ENCODE measurements around the gene MS4A4A.
"Not testable (repeated sequence)": the region's sequence is repeated elsewhere in the genome, so short reads cannot be mapped to it uniquely, and the experiment has no call there.

Gene MS4A4A

DNA sequence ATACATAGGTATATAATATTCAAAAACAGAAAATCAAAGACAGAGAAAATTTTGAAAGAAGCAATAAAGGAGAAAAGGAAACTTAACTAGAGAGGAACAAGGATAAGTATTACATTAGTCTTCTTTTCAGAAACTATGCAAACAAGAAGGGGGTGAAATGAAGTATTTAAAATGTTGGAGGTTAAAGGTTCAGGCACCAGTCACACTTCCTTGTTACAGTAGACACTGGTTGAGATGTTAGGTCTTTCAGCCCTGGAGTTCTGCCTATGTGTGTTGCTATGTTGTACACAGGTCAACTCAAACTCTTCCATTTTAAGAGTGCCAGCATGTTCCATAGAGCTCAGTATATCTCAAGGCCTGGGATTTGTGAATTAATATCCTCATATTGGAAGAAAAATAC, 6.0 kb upstream of the MS4A4A start:
- no peak overlapping the region for H3K4me3 ChIP-seq (ENCODE audit: low read length)
- TF ChIP-seq, protein P1, sequence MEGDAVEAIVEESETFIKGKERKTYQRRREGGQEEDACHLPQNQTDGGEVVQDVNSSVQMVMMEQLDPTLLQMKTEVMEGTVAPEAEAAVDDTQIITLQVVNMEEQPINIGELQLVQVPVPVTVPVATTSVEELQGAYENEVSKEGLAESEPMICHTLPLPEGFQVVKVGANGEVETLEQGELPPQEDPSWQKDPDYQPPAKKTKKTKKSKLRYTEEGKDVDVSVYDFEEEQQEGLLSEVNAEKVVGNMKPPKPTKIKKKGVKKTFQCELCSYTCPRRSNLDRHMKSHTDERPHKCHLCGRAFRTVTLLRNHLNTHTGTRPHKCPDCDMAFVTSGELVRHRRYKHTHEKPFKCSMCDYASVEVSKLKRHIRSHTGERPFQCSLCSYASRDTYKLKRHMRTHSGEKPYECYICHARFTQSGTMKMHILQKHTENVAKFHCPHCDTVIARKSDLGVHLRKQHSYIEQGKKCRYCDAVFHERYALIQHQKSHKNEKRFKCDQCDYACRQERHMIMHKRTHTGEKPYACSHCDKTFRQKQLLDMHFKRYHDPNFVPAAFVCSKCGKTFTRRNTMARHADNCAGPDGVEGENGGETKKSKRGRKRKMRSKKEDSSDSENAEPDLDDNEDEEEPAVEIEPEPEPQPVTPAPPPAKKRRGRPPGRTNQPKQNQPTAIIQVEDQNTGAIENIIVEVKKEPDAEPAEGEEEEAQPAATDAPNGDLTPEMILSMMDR (IDR thresholded peaks at IDR 0.05; ENCODE audit: insufficient read depth, low read depth, low read length, missing control alignments): no peak
- no peak for DNase-seq (ENCODE audit: low read depth)

DNA sequence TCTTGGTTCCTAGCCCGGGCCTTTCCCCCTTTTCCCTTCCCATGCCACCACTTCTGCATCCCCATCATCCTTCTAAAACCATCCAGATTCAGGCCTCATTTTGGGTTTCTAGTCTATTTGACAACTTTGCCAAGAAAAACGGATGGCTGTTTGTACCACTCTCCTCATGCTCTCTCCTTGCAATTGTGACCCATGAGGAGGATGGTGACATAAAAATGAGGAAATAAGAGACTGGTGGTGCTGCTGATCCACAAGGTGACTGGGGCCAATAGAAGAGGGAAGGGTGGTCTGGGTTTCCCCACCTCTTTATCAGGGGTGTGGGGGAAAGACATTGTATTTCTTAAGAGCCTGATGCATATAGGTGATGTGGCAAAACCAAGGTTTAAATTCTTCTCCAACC, 1.0 kb downstream of the MS4A4A start:
- H3K4me3 ChIP-seq (ENCODE audit: low read length): no peak overlapping the region
- no peak for DNase-seq (ENCODE audit: low read depth)
- TF ChIP-seq, protein P1 (IDR thresholded peaks at IDR 0.05; ENCODE audit: insufficient read depth, low read depth, low read length, missing control alignments): no peak

DNA sequence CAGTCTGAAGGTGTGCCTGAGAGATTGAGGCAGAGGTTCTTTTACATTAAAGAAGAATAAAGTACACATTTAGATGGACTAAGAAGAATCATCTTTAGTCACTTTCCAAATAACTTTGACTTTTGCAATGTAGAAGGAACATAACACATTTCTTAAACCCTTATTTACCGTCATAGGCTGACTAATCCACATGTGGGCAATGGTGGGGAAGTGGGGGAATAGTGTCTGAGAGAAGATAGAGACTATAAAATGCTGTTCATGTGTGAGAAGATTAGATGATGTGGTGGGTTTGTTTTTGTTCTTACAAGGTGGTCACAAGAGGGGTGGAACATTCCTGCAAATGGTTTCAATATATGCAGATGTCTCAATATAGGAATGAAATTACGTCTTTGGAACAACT, 1.8 kb downstream of the MS4A4A start:
- TF ChIP-seq, protein P1 (IDR thresholded peaks at IDR 0.05; ENCODE audit: insufficient read depth, low read depth, low read length, missing control alignments): no peak
- DNase-seq (ENCODE audit: low read depth): no peak
- no peak overlapping the region for H3K4me3 ChIP-seq (ENCODE audit: low read length)

DNA sequence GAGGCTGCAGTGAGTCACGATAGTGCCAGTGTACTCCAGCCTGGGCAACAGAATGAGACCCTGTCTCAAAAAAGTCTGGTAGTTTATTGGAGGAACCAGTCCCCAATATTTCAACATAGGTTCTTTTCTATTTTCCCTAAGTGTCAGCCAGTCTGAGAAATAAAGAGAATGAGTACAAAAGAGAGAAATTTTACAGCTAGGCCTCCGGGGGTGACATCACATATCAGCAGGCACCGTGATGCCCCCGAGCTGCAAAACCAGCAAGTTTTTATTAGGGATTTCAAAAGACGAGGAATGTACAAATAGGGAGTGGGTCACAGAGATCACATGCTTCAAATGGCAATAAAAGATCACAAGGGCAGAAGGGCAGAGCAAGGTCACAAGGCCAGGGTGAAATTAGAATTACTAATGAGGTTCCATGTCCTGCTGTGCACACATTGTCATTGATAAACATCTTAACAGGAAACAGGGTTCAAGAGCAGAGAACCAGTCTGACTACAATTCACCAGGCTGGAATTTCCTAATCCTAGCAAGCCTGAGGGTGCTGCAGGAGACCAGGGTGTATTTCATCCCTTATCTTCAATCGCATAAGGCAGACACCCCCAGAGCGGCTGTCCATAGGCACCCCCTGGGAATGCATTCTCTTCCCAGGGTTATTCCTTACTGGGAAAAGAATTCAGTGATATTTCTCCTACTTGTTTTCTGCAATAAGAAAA, 5.1 kb downstream of the MS4A4A start:
- not testable (repeated sequence) for DNase-seq (ENCODE audit: low read depth); H3K4me3 ChIP-seq (ENCODE audit: low read length)

DNA sequence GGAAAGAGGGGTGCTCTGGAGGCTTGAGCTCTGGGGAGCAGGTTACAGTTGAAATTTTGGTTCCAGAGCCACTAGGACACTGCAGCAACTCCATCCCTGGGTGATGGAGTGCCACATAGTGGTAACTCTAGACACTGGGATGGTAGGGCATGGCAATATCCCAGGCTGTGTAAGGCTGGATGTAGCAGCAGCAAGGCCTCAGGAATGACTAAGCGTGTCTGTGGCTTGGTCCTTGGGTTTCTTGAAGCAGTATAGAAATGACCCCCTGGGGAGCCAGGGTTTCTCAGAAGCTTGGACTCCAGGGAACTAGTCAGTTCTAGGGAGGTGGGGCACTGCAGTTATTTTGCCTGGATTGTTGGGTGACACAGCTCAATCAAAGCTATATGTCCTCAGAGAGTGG, 8.1 kb downstream of the MS4A4A start:
- DNase-seq (ENCODE audit: low read depth): no peak
- TF ChIP-seq, protein P1 (IDR thresholded peaks at IDR 0.05; ENCODE audit: insufficient read depth, low read depth, low read length, missing control alignments): no peak

DNA sequence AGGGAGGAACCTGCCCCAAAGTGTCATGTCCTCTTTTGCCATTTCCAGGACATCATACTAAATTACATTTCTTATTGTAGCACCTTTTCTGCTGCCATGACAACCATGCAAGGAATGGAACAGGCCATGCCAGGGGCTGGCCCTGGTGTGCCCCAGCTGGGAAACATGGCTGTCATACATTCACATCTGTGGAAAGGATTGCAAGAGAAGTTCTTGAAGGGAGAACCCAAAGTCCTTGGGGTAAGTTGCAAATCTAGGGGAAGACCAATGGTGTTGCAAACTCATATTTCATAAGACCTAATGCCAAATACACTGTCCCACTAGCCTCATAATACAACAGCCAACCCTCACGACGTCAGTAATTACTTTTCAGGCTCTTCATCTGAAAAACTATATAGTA, 11.7 kb downstream of the MS4A4A start:
- TF ChIP-seq, protein P1 (IDR thresholded peaks at IDR 0.05; ENCODE audit: insufficient read depth, low read depth, low read length, missing control alignments): no peak
- H3K4me3 ChIP-seq (ENCODE audit: low read length): no peak overlapping the region
- DNase-seq (ENCODE audit: low read depth): no peak

More for the DNA sequence above, 8.1 kb downstream of the MS4A4A start:
- H3K4me3 ChIP-seq (ENCODE audit: low read length): no peak overlapping the region

DNA sequence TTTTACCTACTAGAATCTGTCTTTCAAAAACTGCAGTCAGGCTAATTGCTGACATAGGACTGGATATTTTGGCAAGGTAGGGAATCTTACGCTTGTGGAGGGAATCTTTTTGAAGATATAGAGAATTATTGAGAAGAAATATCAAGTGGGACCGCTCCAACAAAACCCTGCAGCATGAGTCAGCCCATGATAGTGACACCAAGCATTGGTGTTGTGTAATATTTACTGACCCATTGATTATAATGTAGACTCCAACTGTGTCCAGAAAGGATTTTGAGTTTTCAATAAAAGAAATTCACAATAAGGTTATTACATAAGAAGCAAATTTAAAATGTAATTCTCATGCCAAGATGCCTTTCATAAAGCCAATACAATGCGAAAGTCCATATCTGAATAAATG, 20.7 kb downstream of the MS4A4A start:
- TF ChIP-seq, protein P1 (IDR thresholded peaks at IDR 0.05; ENCODE audit: insufficient read depth, low read depth, low read length, missing control alignments): no peak
- DNase-seq (ENCODE audit: low read depth): no peak
- no peak overlapping the region for H3K4me3 ChIP-seq (ENCODE audit: low read length)

DNA sequence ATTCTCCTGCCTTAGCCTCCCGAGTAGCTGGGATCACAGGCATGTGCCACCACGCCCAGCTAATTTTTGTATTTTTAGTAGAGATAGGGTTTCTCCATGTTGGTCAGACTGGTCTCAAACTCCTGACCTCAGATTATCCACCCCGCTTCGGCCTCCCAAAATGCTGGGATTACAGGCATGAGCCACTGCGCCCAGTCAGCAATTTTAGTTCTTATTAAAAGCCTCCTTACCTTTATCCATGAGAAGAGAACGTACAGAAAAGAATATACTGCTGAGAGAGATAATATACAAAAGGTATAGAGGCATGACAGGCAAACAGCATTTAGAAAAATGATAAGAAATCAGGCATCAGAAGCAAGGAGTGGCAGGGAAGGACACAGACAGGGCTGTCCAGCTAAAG, 21.4 kb downstream of the MS4A4A start:
- not testable (repeated sequence) for DNase-seq (ENCODE audit: low read depth); H3K4me3 ChIP-seq (ENCODE audit: low read length)

All from epithelial cell of esophagus (primary cell).